ENCODE measurements around the gene NYAP1. TPM values are rescaled to one million over a fixed set of nuclear protein-coding genes. Genes with fewer than 3 reads are reported as not detected.

The NYAP1 gene
- total RNA-seq, 4 donors from 2014 or later: 0.51 to 1.1 (median 0.67) TPM

DNA sequence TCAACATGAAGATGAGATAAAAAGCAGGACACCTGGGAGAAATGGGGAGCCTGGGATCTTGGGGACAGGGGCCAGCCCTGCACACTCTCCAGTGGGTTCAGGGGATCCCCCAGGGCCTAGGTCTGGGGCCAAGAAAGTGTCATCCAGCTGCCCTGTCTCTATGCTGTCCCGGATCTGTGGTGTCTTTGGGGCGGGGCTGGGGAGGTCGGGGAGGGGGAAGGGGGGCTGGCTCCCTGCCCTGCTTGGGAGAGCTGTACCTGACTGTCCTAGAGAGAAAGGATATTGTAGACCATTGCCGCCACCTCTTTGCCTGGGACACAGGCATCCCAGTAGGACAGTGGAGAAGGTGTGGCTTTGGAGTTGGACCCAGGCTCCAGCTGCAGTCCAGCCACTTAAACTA lies 12.7 kb upstream of the NYAP1 start:
- peaks cover 71% of the 10 kb centered on the region for H3K4me1 ChIP-seq
- no peaks in the 10 kb centered on the region for H3K9me3 ChIP-seq
- H3K36me3 ChIP-seq: peaks cover 37% of the 10 kb centered on the region
- TF ChIP-seq POLR2AphosphoS5 (IDR thresholded peaks at IDR 0.05) (no peak), POLR2A (IDR thresholded peaks at IDR 0.05) (no peak), EP300 (IDR thresholded peaks at IDR 0.05) (no peak)
- TF ChIP-seq, protein P1, sequence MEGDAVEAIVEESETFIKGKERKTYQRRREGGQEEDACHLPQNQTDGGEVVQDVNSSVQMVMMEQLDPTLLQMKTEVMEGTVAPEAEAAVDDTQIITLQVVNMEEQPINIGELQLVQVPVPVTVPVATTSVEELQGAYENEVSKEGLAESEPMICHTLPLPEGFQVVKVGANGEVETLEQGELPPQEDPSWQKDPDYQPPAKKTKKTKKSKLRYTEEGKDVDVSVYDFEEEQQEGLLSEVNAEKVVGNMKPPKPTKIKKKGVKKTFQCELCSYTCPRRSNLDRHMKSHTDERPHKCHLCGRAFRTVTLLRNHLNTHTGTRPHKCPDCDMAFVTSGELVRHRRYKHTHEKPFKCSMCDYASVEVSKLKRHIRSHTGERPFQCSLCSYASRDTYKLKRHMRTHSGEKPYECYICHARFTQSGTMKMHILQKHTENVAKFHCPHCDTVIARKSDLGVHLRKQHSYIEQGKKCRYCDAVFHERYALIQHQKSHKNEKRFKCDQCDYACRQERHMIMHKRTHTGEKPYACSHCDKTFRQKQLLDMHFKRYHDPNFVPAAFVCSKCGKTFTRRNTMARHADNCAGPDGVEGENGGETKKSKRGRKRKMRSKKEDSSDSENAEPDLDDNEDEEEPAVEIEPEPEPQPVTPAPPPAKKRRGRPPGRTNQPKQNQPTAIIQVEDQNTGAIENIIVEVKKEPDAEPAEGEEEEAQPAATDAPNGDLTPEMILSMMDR (IDR thresholded peaks at IDR 0.05): no peak
- H3K27me3 ChIP-seq: no peaks in the 10 kb centered on the region
- H3K4me3 ChIP-seq: no peak overlapping the region
- 60% methylated on average over 1 of the region's 4 CpGs for WGBS
- no peak for DNase-seq (ENCODE audit: low spot score in 2 of 2)
- H3K27ac ChIP-seq: no peak overlapping the region

DNA sequence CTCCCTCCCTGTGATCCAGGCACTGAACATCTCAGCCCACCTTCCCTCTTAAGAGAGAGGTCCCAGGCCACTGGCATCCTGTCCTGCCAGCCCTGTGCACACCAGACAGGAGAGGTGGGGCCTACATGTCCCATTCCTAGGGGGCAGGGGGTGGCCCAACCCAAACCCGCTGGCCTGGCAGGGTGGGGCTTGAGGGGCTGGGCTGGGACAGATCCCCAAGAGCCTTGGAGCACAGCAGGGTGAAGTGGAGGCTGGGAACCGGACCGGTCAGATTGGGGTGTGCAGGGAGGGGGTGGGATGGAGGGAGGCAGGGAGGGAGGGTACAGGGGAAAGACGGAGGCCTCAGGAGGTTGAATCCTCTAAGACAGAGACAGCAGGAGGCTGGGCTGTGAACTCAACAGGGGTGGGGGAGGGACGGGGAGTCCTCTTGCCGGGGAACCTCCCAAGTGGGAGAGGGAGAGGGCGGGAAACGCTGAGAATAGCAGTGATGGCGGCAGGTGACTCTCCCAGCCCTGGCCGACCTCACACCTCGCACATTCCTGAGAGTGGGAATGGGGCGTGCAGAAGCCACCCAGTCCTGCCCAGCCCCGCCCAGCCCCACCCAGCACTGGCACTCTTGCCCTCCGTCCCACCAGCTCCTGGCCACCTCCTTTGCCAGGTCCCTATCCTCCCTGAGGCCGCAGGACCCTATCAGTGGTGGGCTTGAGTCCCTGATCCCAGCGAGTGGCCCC lies 11.4 kb upstream of the NYAP1 start:
- WGBS: 52% methylated on average over 11 of the region's 16 CpGs
- H3K4me1 ChIP-seq: peaks cover 74% of the 10 kb centered on the region
- H3K9me3 ChIP-seq: no peaks in the 10 kb centered on the region
- H3K27ac ChIP-seq: peak overlapping the region; percentile 53
- peak overlapping the region; percentile 22 for H3K4me3 ChIP-seq
- DNase-seq (ENCODE audit: low spot score in 2 of 2): no peak
- H3K27me3 ChIP-seq: no peaks in the 10 kb centered on the region
- TF ChIP-seq, protein P1 (IDR thresholded peaks at IDR 0.05): no peak
- TF ChIP-seq POLR2AphosphoS5 (IDR thresholded peaks at IDR 0.05) (no peak), POLR2A (IDR thresholded peaks at IDR 0.05) (no peak), EP300 (IDR thresholded peaks at IDR 0.05) (no peak)
- peaks cover 31% of the 10 kb centered on the region for H3K36me3 ChIP-seq

DNA sequence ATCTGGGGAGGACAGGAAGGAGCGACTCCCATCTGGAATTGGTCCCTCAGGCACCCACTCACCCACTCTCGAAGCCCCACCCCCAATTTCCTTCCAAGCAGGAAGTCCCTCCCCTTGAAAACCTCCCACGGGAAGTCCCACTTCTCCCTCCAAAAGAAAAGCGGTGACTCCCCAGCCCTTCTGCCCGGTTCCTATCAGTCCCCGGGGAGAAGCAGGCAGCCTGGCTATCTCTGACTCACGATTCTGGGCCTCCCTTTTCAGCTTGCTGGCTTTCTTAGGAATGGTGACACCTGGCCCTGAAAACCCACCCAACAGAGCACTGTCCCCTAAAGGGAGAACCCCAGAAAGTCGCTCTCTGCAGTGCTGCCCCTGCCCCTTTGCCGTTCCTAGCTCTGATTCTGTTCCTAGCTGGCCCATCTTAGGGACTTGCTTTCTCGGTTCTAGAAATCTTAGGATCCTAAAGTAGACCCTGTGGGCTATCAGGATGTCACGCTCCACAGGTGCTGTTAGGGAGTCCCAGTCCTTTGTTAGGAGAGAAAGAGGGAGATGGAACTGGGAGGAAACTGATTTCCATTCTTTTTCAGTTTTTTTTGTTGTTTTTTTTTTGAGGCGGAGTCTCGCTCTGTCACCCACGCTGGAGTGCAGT lies 10.8 kb upstream of the NYAP1 start:
- Histone ChIP-seq H3K27me3 (no peaks in the 10 kb centered on the region), H3K9me3 (no peaks in the 10 kb centered on the region), H3K36me3 (peaks cover 25% of the 10 kb centered on the region), H3K27ac (peak overlapping the region; percentile 53), H3K4me3 (peak overlapping the region; percentile 22), H3K4me1 (peaks cover 76% of the 10 kb centered on the region)
- TF ChIP-seq POLR2A (IDR thresholded peaks at IDR 0.05) (no peak), EP300 (IDR thresholded peaks at IDR 0.05) (no peak), POLR2AphosphoS5 (IDR thresholded peaks at IDR 0.05) (no peak)
- TF ChIP-seq, protein P1 (IDR thresholded peaks at IDR 0.05): no peak
- no peak for DNase-seq (ENCODE audit: low spot score in 2 of 2)
- WGBS: 51% methylated on average over 9 of the region's 14 CpGs

DNA sequence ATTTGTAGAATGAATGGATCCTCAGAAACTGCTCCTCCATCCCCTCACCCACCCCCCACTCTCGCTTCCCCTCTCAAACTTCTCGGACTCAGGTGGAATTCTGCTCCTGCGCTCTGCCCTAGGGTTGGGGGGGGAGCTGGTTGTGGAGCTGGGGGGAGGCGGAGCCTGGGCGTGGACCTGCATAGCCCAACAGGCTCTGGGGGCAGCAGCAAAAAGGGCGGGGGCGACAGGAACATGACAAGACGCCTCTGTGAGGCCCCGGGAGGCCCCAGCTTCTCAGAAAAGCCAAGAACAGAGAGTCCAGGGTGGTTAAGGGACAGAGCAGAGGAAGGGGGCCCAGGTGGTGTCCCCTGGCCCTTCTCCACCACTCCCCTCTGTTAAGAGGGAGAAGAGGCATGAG lies 8.2 kb upstream of the NYAP1 start:
- TF ChIP-seq POLR2AphosphoS5 (IDR thresholded peaks at IDR 0.05) (no peak), EP300 (IDR thresholded peaks at IDR 0.05) (no peak)
- TF ChIP-seq, protein P1 (IDR thresholded peaks at IDR 0.05): no peak
- peak overlapping the region; percentile 92 for H3K4me3 ChIP-seq
- no peak for DNase-seq (ENCODE audit: low spot score in 2 of 2)
- no peaks in the 10 kb centered on the region for H3K27me3 ChIP-seq
- 38% methylated on average over 9 of the region's 9 CpGs for WGBS
- H3K36me3 ChIP-seq: peaks cover 20% of the 10 kb centered on the region
- no peak overlapping the region for H3K27ac ChIP-seq
- H3K9me3 ChIP-seq: no peaks in the 10 kb centered on the region
- peaks cover 65% of the 10 kb centered on the region for H3K4me1 ChIP-seq

DNA sequence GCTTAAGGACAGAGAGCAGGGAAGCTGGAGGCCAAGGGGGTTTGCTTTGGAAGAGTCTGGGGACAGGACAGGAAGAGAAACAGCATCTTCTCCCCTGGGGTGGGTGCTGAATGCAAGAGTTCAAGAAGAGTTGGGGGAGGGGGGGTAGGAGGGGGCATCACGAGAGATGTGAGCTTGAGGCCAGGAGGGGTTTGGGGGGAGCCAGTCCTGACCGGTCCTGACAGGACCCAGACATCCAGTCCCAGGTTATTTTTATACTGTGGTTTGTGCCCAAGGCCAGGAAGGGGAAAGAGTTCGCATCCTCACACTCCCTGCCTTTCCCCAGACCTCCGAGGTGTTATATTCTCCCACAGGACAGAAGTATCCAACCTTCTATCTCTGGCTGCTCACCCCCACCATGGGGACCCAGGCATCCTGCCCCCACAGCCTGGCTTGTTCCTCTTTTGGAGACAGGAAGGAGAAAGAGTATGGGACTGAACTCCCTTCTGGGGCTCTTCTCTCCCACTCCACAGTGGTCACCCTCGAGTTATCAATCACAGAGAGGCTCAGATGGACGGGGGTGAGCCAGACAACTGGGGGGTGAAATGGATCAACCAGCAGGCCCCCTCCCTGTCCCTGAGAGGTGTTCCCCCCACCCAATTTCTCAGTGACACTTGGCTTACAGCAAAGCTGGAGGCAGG lies 7.5 kb upstream of the NYAP1 start:
- no peaks in the 10 kb centered on the region for H3K27me3 ChIP-seq
- no peaks in the 10 kb centered on the region for H3K9me3 ChIP-seq
- 21% methylated on average over 6 of the region's 6 CpGs for WGBS
- peak overlapping the region; percentile 7 for H3K27ac ChIP-seq
- H3K36me3 ChIP-seq: peaks cover 16% of the 10 kb centered on the region
- H3K4me1 ChIP-seq: peaks cover 65% of the 10 kb centered on the region
- TF ChIP-seq, protein P1 (IDR thresholded peaks at IDR 0.05): no peak
- no peak for TF ChIP-seq POLR2AphosphoS5 (IDR thresholded peaks at IDR 0.05)
- TF ChIP-seq EP300 (IDR thresholded peaks at IDR 0.05): no peak
- no peak for TF ChIP-seq POLR2A (IDR thresholded peaks at IDR 0.05)
- peak overlapping the region; percentile 92 for H3K4me3 ChIP-seq
- no peak for DNase-seq (ENCODE audit: low spot score in 2 of 2)
